Natural killer cell treated with Interleukin-12 subunit alpha and Interleukin-12 subunit beta and Interleukin-15 and Interleukin-18, amount 100 ng/mL, for 72 hours (primary cell): ENCODE results near the gene STX2. TPM values are rescaled to one million over a fixed set of nuclear protein-coding genes. Genes with fewer than 3 reads are reported as not detected.
"Not testable (repeated sequence)": the region's sequence is repeated elsewhere in the genome, so short reads cannot be mapped to it uniquely, and the experiment has no call there.

Source experiments
- ATAC-seq, 2 donors: fragments of 150-1000 bp; cut with Tn5 transposase in 1 of 2; sonication (Bioruptor Pico), chemical (Tn5 transposase) in 1 of 2; 2 replicates each; pipeline ENCODE4 v1.10.0; 2021
- DNase-seq: peaks from one replicate; pipeline ENCODE4 v3.0.0; 2022; ENCODE audit warnings: low spot score
- H3K27ac Mint-ChIP-seq, 2 donors: 1 replicate in 1 of 2; 2 replicates in 1 of 2; pipeline ENCODE4 v1.8.0; 2022; ENCODE audit warnings: mixed read lengths in 2 of 2, mild to moderate bottlenecking in 1 of 2, moderate library complexity in 1 of 2
- H3K27me3 Mint-ChIP-seq, 2 donors: 1 replicate in 1 of 2; 2 replicates in 1 of 2; pipeline ENCODE4 v1.8.0; 2022; ENCODE audit warnings: mixed read lengths in 2 of 2
- H3K36me3 Mint-ChIP-seq: one replicate; pipeline ENCODE4 v1.8.0; 2022; ENCODE audit warnings: mixed read lengths
- H3K4me1 Mint-ChIP-seq, 2 donors: 1 replicate in 1 of 2; 2 replicates in 1 of 2; pipeline ENCODE4 v1.8.0; 2022; ENCODE audit warnings: low read depth in 2 of 2, mixed read lengths in 2 of 2, mild to moderate bottlenecking in 1 of 2
- H3K4me3 Mint-ChIP-seq: one replicate; pipeline ENCODE4 v1.8.0; 2022; ENCODE audit warnings: mixed read lengths
- H3K9me3 Mint-ChIP-seq: 2 replicates; pipeline ENCODE4 v1.8.0; 2022; ENCODE audit warnings: mixed read lengths
- total RNA-seq, 2 donors: library from RNA; stranded (reverse); gene quantifications; one replicate each; pipeline ENCODE4 v1.2.3, GENCODE V29; 2022

STX2 gene
- total RNA-seq, result 10 to 100 TPM in 1 of 2 donors, 1 to 10 TPM in 1; 9.0 to 16.4 TPM

GRCh38 chr12:130838951-130839769 lies at the start of gene STX2:
STX2 (minus strand) TSS chr12:130839250; CDS start chr12:130839099, 151 bp downstream.
- Mint-ChIP-seq H3K4me1 (peaks cover 11 to 12% of the 10 kb centered on the region in 2 donors), H3K9me3 (no peaks in the 10 kb centered on the region), H3K4me3 (peak within 1 kb of the TSS; percentile 85), H3K36me3 (no peaks in the 10 kb centered on the region), H3K27me3 (peaks cover 0 to 6% of the 10 kb centered on the region in 2 donors), H3K27ac (peak within 1 kb of the TSS in 1 of 2 donors; percentile 4)
- ATAC-seq (peak; percentile 97 to 98), DNase-seq (peak; percentile 92)

DNA sequence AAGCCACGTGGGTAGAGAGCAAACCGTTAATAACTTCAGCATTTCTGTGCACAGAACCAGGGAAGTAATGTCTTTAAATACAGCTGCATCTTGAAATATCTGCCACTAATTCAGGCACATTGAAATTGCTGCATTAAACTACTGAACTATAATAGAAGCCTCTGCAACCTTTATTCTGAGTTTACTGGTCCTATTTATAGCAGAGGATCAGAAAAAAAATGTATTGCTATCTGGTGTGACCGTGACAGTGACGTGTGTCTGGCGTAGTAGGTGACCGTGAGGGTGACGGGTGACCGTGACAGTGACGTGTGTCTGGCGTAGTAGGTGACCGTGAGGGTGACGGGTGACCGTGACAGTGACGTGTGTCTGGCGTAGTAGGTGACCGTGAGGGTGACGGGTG lies 48.1 kb upstream of the STX2 start:
- H3K36me3 Mint-ChIP-seq, H3K9me3 Mint-ChIP-seq, H3K4me3 Mint-ChIP-seq, H3K27ac Mint-ChIP-seq, H3K4me1 Mint-ChIP-seq, H3K27me3 Mint-ChIP-seq, DNase-seq, ATAC-seq: not testable (repeated sequence)

GRCh38 chr12:130881548-130881947 lies 42.5 kb upstream of the STX2 start:
- ATAC-seq, result no peak
- DNase-seq, result no peak
- Mint-ChIP-seq H3K27me3 (peaks cover 0 to 3% of the 10 kb centered on the region in 2 donors), H3K4me1 (peaks cover 31 to 35% of the 10 kb centered on the region in 2 donors), H3K9me3 (no peaks in the 10 kb centered on the region), H3K27ac (no peak overlapping the region), H3K36me3 (peaks cover 14% of the 10 kb centered on the region), H3K4me3 (no peak overlapping the region)

DNA sequence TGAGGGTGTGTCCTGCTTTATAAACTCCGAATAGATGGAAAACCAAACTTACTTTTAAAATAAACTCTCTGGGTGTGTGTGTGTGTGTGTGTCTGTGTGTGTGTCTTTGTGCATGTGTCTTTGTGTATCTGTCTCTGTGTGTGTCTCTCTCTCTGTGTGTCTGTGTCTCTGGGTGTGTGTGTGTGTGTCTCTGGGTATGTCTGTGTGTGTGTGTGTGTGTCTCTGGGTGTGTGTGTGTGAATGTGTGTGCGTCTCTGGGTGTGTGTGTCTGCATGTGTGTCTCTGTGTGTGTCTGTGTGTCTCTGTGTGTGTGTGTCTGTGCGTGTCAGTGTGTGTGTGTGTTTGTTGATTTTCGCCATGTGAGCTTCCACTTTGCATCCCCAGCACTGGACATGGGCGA lies 42.0 kb upstream of the STX2 start:
- H3K9me3 Mint-ChIP-seq, result no peaks in the 10 kb centered on the region
- H3K27ac Mint-ChIP-seq, result no peak overlapping the region
- no peaks in the 10 kb centered on the region for H3K27me3 Mint-ChIP-seq
- no peak for DNase-seq
- peak overlapping the region; percentile 1 for H3K4me3 Mint-ChIP-seq
- H3K36me3 Mint-ChIP-seq, result peaks cover 19% of the 10 kb centered on the region
- no peak for ATAC-seq
- H3K4me1 Mint-ChIP-seq, result peaks cover 31 to 39% of the 10 kb centered on the region in 2 donors

GRCh38 chr12:130880411-130880885 lies 41.4 kb upstream of the STX2 start:
- DNase-seq (no peak), ATAC-seq (peak; percentile 90 to 91)
- H3K4me3 Mint-ChIP-seq, result peak overlapping the region; percentile 1
- H3K36me3 Mint-ChIP-seq, result peaks cover 25% of the 10 kb centered on the region
- H3K27ac Mint-ChIP-seq, result peak overlapping the region; percentile 0 to 73
- peaks cover 35 to 44% of the 10 kb centered on the region in 2 donors for H3K4me1 Mint-ChIP-seq
- H3K9me3 Mint-ChIP-seq, result no peaks in the 10 kb centered on the region
- H3K27me3 Mint-ChIP-seq, result no peaks in the 10 kb centered on the region

- ATAC-seq (peak; percentile 37 to 63), DNase-seq (no peak)
- Mint-ChIP-seq H3K36me3 (peaks cover 25% of the 10 kb centered on the region), H3K9me3 (no peaks in the 10 kb centered on the region), H3K4me3 (peak overlapping the region; percentile 1), H3K4me1 (peaks cover 35 to 48% of the 10 kb centered on the region in 2 donors), H3K27me3 (no peaks in the 10 kb centered on the region), H3K27ac (peak overlapping the region; percentile 63 to 73)
These were observed 40.8 kb upstream of the STX2 start for GRCh38 chr12:130879781-130880389.

DNA sequence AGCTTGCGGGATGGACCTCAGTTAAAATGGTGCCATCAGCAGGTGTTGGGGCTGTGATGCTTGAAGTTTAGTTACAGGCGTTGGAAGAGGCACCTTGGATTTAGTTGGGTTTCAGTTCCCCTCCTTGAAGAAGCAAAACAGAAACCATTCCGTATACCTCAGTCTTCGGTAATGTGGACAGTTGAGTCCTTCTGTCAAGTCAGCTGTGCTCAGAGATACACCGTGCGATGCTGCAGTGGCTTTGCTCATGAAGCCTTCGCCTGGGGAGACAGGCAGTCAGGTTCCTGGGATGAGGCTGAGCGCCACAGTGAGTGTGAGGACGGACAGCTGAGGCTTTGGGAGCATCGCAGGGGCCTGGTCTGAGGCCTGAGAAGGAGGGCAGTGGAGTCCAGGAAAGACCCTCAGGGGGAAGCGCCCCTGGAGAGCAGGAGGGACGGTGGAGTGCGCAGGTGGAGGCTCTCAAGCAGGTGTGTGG lies 40.2 kb upstream of the STX2 start:
- Mint-ChIP-seq H3K27me3 (no peaks in the 10 kb centered on the region), H3K27ac (peak overlapping the region; percentile 63 to 73), H3K4me3 (peak overlapping the region; percentile 75), H3K36me3 (peaks cover 30% of the 10 kb centered on the region), H3K4me1 (peaks cover 38 to 54% of the 10 kb centered on the region in 2 donors), H3K9me3 (no peaks in the 10 kb centered on the region)
- ATAC-seq, result no peak
- no peak for DNase-seq

DNA sequence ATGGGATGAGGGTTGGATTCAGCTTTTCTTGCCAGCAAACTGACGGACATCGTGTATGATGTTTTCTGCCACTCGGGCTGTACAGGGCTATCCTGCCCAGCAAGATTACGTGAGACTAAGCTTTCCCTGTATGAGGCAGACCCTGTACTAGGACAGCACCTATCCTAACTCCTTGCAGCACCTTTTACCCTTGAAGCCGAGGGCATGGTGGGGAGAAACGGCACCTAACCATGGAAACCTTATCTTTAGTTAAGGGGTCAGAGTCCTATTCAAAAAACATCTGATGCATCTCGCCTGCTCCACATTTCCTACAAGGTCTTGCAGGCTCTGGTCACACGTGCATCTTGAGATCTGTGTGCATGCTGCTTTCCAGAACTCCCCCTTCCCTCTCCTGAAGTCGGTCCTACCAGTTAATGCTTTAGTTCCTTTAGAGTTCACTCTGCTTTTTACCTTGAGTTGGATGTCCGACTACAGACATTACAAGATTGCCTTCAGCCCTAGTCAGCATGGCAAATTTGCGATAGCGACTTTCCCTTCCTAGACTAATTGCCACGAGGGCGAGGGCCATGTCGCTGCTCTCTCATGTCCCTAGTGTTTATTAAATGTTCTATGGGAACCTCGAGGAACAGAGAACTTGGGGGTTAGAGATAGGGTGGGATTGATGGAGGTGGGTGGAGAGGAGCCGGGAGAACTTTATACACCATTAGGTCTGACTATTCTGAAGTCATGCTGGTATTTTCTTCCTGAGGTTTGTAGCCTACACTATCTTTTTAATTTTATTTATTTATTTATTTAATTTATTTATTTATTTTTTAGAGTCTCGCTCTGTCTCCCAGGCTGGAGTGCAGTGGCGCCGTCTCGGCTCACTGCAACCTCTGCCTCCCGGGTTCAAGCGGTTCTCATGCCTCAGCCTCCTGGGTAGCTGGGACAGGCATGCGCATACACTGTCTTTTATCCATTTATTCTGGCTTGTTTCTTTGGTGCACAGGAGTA lies 39.4 kb upstream of the STX2 start:
- H3K4me1 Mint-ChIP-seq, result peaks cover 44 to 60% of the 10 kb centered on the region in 2 donors
- H3K9me3 Mint-ChIP-seq, result no peaks in the 10 kb centered on the region
- no peak for DNase-seq
- H3K4me3 Mint-ChIP-seq, result peak overlapping the region; percentile 75
- H3K36me3 Mint-ChIP-seq, result peaks cover 36% of the 10 kb centered on the region
- H3K27me3 Mint-ChIP-seq, result no peaks in the 10 kb centered on the region
- ATAC-seq, result no peak
- H3K27ac Mint-ChIP-seq, result peak overlapping the region; percentile 63 to 73

- Mint-ChIP-seq H3K36me3 (peaks cover 48% of the 10 kb centered on the region), H3K4me3 (no peak overlapping the region), H3K9me3 (no peaks in the 10 kb centered on the region), H3K27ac (no peak overlapping the region), H3K4me1 (peaks cover 50 to 71% of the 10 kb centered on the region in 2 donors), H3K27me3 (no peaks in the 10 kb centered on the region)
- ATAC-seq, result no peak
- no peak for DNase-seq
These were observed 38.3 kb upstream of the STX2 start for GRCh38 chr12:130877333-130877732.

DNA sequence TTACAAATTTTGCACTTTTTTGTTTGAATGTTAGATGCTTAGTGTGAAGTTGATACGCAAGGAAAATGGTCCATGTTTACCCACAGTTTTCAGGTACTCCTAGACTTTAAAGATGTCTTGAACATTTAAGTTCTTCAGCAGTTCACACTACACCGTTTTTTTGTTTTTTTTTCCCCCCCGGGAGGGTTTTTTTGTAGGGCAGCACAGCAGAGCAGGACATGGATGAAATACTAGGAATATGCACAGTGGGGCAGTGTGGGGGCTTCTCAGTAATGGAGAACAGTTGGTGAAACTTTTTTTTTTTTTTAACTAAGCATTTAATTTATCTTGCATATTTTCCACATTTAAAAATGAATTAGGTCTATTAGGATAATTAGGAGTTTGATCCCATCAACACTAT lies 37.7 kb upstream of the STX2 start:
- H3K27ac Mint-ChIP-seq, result peak overlapping the region in 1 of 2 donors; percentile 4
- DNase-seq, result no peak
- H3K36me3 Mint-ChIP-seq, result peaks cover 48% of the 10 kb centered on the region
- ATAC-seq, result no peak
- no peak overlapping the region for H3K4me3 Mint-ChIP-seq
- H3K9me3 Mint-ChIP-seq, result no peaks in the 10 kb centered on the region
- H3K4me1 Mint-ChIP-seq, result peaks cover 50 to 71% of the 10 kb centered on the region in 2 donors
- H3K27me3 Mint-ChIP-seq, result no peaks in the 10 kb centered on the region

DNA sequence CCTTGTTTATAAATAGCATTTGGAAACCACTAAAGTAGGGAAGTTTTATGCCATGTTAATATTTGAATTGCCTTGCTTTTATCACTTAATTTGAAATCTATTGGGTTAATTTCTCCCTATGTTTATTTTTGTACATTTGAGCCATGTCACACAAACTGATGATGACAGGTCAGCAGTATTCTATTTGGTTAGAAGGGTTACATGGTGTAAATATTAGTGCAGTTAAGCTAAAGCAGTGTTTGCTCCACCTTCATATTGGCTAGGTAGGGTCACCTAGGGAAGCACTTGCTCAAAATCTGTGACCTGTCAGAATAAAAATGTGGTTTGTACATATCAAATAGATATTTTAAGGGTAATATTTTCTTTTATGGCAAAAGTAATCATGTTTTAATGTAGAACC lies 37.2 kb upstream of the STX2 start:
- ATAC-seq, result no peak
- Mint-ChIP-seq H3K27ac (peak overlapping the region; percentile 4 to 91), H3K4me3 (no peak overlapping the region)

GRCh38 chr12:130875708-130876107 lies 36.7 kb upstream of the STX2 start:
- H3K36me3 Mint-ChIP-seq, result peaks cover 48% of the 10 kb centered on the region
- H3K4me1 Mint-ChIP-seq, result peaks cover 48 to 68% of the 10 kb centered on the region in 2 donors
- H3K4me3 Mint-ChIP-seq, result not testable (repeated sequence)

More for the DNA sequence above, 37.2 kb upstream of the STX2 start:
- no peak for DNase-seq
- peaks cover 50 to 71% of the 10 kb centered on the region in 2 donors for H3K4me1 Mint-ChIP-seq
- no peaks in the 10 kb centered on the region for H3K27me3 Mint-ChIP-seq
- no peaks in the 10 kb centered on the region for H3K9me3 Mint-ChIP-seq
- peaks cover 48% of the 10 kb centered on the region for H3K36me3 Mint-ChIP-seq

GRCh38 chr12:130875193-130875592 lies 36.1 kb upstream of the STX2 start:
- no peaks in the 10 kb centered on the region for H3K27me3 Mint-ChIP-seq

More at GRCh38 chr12:130875708-130876107, 36.7 kb upstream of the STX2 start:
- DNase-seq, H3K27me3 Mint-ChIP-seq, ATAC-seq, H3K9me3 Mint-ChIP-seq: not testable (repeated sequence)
- peak overlapping the region in 1 of 2 donors; percentile 91 for H3K27ac Mint-ChIP-seq

More at GRCh38 chr12:130875193-130875592, 36.1 kb upstream of the STX2 start:
- Mint-ChIP-seq H3K4me1 (peaks cover 45 to 65% of the 10 kb centered on the region in 2 donors), H3K4me3 (peak overlapping the region; percentile 94), H3K27ac (peak overlapping the region in 1 of 2 donors; percentile 91), H3K36me3 (peaks cover 48% of the 10 kb centered on the region), H3K9me3 (no peaks in the 10 kb centered on the region)
- no peak for ATAC-seq
- DNase-seq, result no peak
